HG02884 (cell line): ENCODE results near the gene ZSCAN4.
A peak's percentile ranks its signal among the peaks of the same experiment; 100 is the strongest.

ENCODE experiments used
- ATAC-seq: cut with Tn5 transposase; IDR thresholded peaks from one replicate; pipeline ENCODE4 v1.9.1; 2021; ENCODE audit warnings: mild to moderate bottlenecking, moderate library complexity; ENCODE audit not compliant: unreplicated experiment

ZSCAN4 gene

GRCh38 chr19:57668635-57669034 lies at the start of gene ZSCAN4:
ZSCAN4 (plus strand) TSS chr19:57668935; CDS start chr19:57676146, 7,211 bp downstream.
- no peak for ATAC-seq

DNA sequence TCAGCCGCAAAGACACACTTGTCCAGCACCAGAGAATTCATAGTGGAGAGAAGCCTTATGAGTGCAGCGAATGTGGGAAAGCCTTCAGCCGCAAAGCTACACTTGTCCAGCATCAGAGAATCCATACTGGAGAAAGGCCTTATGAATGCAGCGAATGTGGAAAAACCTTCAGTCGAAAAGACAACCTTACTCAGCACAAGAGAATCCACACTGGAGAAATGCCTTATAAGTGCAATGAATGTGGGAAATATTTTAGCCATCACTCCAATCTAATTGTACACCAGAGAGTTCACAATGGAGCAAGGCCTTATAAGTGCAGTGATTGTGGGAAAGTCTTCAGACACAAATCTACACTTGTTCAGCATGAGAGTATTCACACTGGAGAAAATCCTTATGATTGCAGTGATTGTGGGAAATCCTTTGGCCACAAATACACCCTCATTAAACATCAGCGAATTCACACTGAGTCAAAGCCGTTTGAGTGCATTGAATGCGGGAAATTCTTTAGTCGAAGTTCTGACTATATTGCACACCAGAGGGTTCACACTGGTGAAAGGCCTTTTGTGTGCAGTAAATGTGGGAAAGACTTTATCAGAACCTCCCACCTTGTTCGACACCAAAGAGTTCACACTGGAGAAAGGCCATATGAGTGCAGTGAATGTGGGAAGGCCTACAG lies 47.9 kb upstream of the ZSCAN4 start:
- no peak for ATAC-seq

DNA sequence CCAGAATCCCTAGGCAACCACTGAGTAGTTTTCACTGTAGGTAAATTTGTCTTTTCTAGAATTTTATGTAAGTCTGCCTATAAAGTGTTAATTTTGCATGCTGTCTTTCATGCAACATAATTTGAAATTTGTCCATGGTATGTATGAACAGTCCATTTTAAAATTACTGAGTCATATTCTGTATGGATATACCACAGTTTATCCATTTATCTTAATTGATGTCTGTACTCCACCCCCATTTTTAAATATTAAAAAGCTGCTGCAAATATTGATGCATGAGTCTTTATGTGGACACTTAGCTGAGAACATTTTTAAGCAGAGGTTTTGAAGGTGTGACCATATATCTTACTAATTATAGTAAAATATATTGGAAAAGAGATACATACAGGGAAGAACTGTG lies 45.6 kb upstream of the ZSCAN4 start:
- ATAC-seq = no peak

GRCh38 chr19:57632987-57633831 lies 35.5 kb upstream of the ZSCAN4 start, which contains the start of gene ZNF211:
ZNF211 (plus strand) TSS chr19:57633168; CDS start chr19:57633347, 179 bp downstream.
- ATAC-seq = peak; percentile 96

GRCh38 chr19:57633832-57634131 lies 35.0 kb upstream of the ZSCAN4 start:
- no peak for ATAC-seq

- ATAC-seq = no peak
Measured at GRCh38 chr19:57637379-57637778, 31.4 kb upstream of the ZSCAN4 start.

DNA sequence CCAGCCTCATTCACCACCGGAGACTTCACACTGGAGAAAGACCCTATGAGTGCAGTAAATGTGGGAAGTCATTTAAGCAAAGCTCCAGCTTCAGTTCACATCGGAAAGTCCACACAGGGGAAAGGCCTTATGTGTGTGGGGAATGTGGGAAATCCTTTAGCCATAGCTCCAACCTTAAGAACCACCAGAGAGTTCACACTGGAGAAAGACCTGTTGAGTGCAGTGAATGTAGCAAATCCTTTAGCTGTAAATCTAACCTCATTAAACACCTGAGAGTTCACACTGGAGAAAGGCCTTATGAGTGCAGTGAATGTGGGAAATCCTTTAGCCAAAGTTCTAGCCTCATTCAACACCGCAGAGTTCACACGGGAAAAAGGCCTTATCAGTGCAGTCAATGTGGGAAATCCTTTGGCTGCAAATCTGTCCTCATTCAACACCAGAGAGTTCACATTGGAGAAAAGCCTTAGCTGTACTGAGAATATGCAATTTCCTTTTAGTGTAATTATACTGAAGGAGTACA lies 27.0 kb upstream of the ZSCAN4 start:
- no peak for ATAC-seq

GRCh38 chr19:57642396-57643046 lies 26.2 kb upstream of the ZSCAN4 start:
- no peak for ATAC-seq

GRCh38 chr19:57643734-57644133 lies 25.0 kb upstream of the ZSCAN4 start:
- no peak for ATAC-seq

DNA sequence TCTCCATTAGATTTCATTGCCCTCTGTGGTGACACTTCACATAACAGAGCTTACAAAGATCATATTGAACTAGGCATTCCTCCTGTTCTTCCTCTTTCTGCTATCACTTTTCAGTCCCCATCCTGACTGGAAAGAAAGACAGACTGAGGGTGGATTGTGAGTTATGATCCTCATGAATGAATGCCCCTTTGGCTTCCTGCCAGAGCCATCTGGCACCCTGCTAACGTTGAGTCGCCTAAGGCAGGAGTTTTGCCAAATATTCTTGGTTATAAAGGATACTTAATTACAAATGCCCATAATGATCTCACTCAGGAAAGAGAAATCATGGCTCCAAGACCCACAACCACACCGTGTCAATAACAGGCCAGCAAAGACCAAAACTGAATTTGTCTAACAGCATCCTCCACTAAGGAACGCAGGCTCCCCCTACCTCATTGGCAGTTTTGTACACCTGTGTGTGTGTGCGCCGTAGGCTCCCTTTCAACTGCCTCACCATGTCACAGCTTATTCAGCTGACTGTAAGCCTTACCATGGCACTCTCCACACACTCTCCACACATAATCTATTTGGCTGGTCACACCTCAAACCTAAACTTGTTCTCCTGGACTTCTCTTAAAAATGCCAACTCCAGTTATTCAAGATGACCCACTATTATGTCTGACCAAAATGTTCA lies 20.3 kb upstream of the ZSCAN4 start:
- no peak for ATAC-seq

GRCh38 chr19:57651654-57651996 lies 17.1 kb upstream of the ZSCAN4 start:
- ATAC-seq = no peak

DNA sequence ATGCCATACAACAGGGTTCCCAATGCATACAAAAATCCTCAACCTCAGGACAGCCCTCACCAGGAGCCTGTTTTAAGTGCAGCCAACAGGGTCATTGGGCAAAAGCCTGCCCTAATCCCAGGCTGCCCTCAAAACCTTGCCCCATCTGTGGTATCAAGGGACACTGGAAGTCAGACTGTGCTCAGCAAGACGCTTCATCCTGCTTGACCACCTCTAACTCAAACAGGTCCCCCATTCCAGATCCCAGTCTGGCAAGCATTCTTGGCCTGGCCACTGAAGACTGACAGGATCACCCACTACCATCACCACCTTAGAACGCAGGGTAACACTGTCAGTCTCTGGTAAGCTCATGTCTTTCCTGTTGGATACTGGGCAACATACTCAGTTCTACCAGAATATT lies 15.0 kb upstream of the ZSCAN4 start:
- no peak for ATAC-seq

DNA sequence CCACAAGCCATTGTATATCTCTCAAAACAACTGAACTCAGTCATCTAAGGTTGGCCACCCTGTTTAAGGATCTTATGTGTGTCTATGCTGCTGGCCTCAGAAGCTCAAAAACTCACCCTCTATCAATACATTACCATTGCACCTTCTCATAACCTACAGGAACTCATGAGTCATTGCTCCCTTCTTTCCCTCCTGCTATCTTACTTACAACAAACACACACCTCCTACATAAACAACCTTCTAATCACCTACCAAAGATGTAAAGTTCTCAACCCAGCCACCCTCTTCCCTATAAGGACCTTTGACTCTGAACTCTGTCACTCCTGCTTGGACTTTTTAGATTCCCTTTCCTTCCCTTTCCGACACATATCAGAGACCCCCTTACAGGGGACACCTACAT lies 13.3 kb upstream of the ZSCAN4 start:
- ATAC-seq = no peak

- ATAC-seq = no peak
Measured at GRCh38 chr19:57656346-57656745, 12.4 kb upstream of the ZSCAN4 start.

GRCh38 chr19:57664269-57665127 lies 4.2 kb upstream of the ZSCAN4 start:
- ATAC-seq = no peak

DNA sequence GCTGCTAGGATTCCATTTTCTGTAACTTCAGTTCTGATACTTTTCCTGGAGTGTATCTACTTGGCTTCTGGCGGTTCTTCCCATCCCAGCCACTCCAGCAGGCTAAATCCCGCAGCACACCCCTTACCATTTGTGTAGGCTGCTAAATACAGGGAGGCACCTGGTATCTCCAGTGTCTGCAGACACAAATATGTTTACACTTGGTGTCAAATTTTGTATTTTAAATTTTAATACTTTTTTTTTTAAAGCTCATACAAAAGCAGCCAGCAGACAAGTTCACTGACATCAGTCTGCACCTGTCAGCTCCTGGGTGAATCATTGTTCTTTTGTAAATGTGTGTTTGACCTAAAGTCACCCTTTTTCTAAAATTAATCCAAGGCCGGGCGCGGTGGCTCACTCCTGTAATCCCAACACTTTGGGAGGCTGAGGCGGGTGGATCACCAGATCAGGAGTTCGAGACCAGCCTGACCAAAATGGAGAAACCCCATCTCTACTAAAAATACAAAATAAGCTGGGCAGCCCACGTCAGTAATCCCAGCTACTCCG lies 3.4 kb upstream of the ZSCAN4 start:
- ATAC-seq = no peak

- ATAC-seq = no peak
Measured at GRCh38 chr19:57667228-57667627, 1.5 kb upstream of the ZSCAN4 start.

- no peak for ATAC-seq
Measured at GRCh38 chr19:57671124-57671895, 2.6 kb downstream of the ZSCAN4 start.

DNA sequence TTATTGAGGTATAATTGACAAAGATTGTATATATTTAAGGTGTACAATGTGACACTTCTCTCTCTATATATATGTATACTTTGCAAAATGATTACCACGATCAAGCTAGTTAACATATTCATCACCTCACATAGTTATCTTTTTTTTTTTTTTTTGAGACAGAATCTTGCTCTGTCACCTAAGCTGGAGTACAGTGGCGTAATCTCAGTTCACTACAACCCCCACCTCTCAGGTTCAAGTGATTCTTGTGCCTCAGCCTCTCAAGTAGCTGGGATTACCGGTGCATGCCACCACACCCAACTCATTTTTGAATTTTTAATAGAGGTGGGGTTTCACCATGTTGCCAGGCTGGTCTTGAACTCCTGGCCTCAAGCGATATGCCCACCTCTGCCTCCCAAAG lies 3.7 kb downstream of the ZSCAN4 start:
- ATAC-seq = no peak
